Measurements from ENCODE around the gene RNF181.
"Not testable (repeated sequence)": the region's sequence is repeated elsewhere in the genome, so short reads cannot be mapped to it uniquely, and the experiment has no call there.

The RNF181 gene

GRCh38 chr2:85594715-85595300 lies 737 bp upstream of the RNF181 start:
- no peak for DNase-seq (ENCODE audit: low read depth in 1 of 2, low spot score in 1 of 2)

- no peak for DNase-seq (ENCODE audit: low read depth in 1 of 2, low spot score in 1 of 2)
Observed at GRCh38 chr2:85596026-85596333, 435 bp downstream of the RNF181 start.

GRCh38 chr2:85596486-85597143 lies 1.1 kb downstream of the RNF181 start:
- no peak for DNase-seq (ENCODE audit: low read depth in 1 of 2, low spot score in 1 of 2)

- no peak for DNase-seq (ENCODE audit: low read depth in 1 of 2, low spot score in 1 of 2)
Observed at GRCh38 chr2:85597241-85597640, 1.7 kb downstream of the RNF181 start.

GRCh38 chr2:85598594-85599340 lies 3.2 kb downstream of the RNF181 start:
- DNase-seq (ENCODE audit: low read depth in 1 of 2, low spot score in 1 of 2): no peak

- no peak for DNase-seq (ENCODE audit: low read depth in 1 of 2, low spot score in 1 of 2)
Observed at GRCh38 chr2:85599468-85600234, 4.1 kb downstream of the RNF181 start.

- no peak for DNase-seq (ENCODE audit: low read depth in 1 of 2, low spot score in 1 of 2)
Observed at GRCh38 chr2:85600235-85600575, 4.7 kb downstream of the RNF181 start.

GRCh38 chr2:85600951-85601770 lies 5.6 kb downstream of the RNF181 start:
- no peak for DNase-seq (ENCODE audit: low read depth in 1 of 2, low spot score in 1 of 2)

GRCh38 chr2:85601771-85602475 lies 6.4 kb downstream of the RNF181 start:
- DNase-seq (ENCODE audit: low read depth in 1 of 2, low spot score in 1 of 2): no peak

- peak; percentile 69 to 81 for DNase-seq (ENCODE audit: low read depth in 1 of 2, low spot score in 1 of 2)
Observed at GRCh38 chr2:85602476-85603234, 7.1 kb downstream of the RNF181 start, which contains the start of gene TMEM150A. TMEM150A (minus strand) TSS chr2:85602698; CDS start chr2:85601948, 750 bp downstream.

GRCh38 chr2:85604133-85604444 lies 8.5 kb downstream of the RNF181 start:
- DNase-seq (ENCODE audit: low read depth in 1 of 2, low spot score in 1 of 2): not testable (repeated sequence)

- no peak for DNase-seq (ENCODE audit: low read depth in 1 of 2, low spot score in 1 of 2)
Observed at GRCh38 chr2:85604568-85605339, 9.2 kb downstream of the RNF181 start.

GRCh38 chr2:85605406-85606115 lies 10.0 kb downstream of the RNF181 start:
- DNase-seq (ENCODE audit: low read depth in 1 of 2, low spot score in 1 of 2): no peak

- DNase-seq (ENCODE audit: low read depth in 1 of 2, low spot score in 1 of 2): no peak
Observed at GRCh38 chr2:85606116-85606455, 10.5 kb downstream of the RNF181 start.

- no peak for DNase-seq (ENCODE audit: low read depth in 1 of 2, low spot score in 1 of 2)
Observed at GRCh38 chr2:85607268-85608215, 12.0 kb downstream of the RNF181 start.

- DNase-seq (ENCODE audit: low read depth in 1 of 2, low spot score in 1 of 2): no peak
Observed at GRCh38 chr2:85611217-85611704, 15.7 kb downstream of the RNF181 start.
